HG03558 (cell line): ENCODE results near the gene DHX40.
"Not testable (repeated sequence)": the region's sequence is repeated elsewhere in the genome, so short reads cannot be mapped to it uniquely, and the experiment has no call there.

Experiments used
- ATAC-seq: cut with Tn5 transposase; IDR thresholded peaks from one replicate; pipeline ENCODE4 v1.9.1; 2021; ENCODE audit warnings: moderate number of reproducible peaks; ENCODE audit not compliant: unreplicated experiment; ENCODE audit errors: extremely low read depth

The DHX40 gene

GRCh38 chr17:59627274-59627673 lies 61.9 kb downstream of the DHX40 start:
- no peak for ATAC-seq

GRCh38 chr17:59627770-59628171 lies 62.4 kb downstream of the DHX40 start:
- ATAC-seq: no peak

GRCh38 chr17:59629174-59629573 lies 63.8 kb downstream of the DHX40 start:
- no peak for ATAC-seq

- no peak for ATAC-seq
These were observed 65.9 kb downstream of the DHX40 start for GRCh38 chr17:59631276-59631675.

GRCh38 chr17:59632398-59632797 lies 67.0 kb downstream of the DHX40 start:
- ATAC-seq: no peak

GRCh38 chr17:59633658-59634359 lies 68.4 kb downstream of the DHX40 start:
- no peak for ATAC-seq

- no peak for ATAC-seq
These were observed 69.5 kb downstream of the DHX40 start for GRCh38 chr17:59634632-59635541.

GRCh38 chr17:59637611-59638310 lies 72.4 kb downstream of the DHX40 start:
- ATAC-seq: no peak

- no peak for ATAC-seq
These were observed 73.1 kb downstream of the DHX40 start for GRCh38 chr17:59638553-59638952.

- ATAC-seq: peak; percentile 55
These were observed 76.5 kb downstream of the DHX40 start for GRCh38 chr17:59641799-59642484.

GRCh38 chr17:59642565-59642964 lies 77.2 kb downstream of the DHX40 start:
- no peak for ATAC-seq

- no peak for ATAC-seq
These were observed 78.0 kb downstream of the DHX40 start for GRCh38 chr17:59643159-59644140.

- no peak for ATAC-seq
These were observed 81.9 kb downstream of the DHX40 start for GRCh38 chr17:59647288-59647687.

GRCh38 chr17:59649886-59650285 lies 84.5 kb downstream of the DHX40 start:
- ATAC-seq: no peak

GRCh38 chr17:59650642-59651041 lies 85.2 kb downstream of the DHX40 start:
- ATAC-seq: no peak

- no peak for ATAC-seq
These were observed 85.9 kb downstream of the DHX40 start for GRCh38 chr17:59651346-59651745.

- ATAC-seq: no peak
These were observed 86.7 kb downstream of the DHX40 start for GRCh38 chr17:59652119-59652518.

GRCh38 chr17:59656624-59657023 lies 91.2 kb downstream of the DHX40 start:
- not testable (repeated sequence) for ATAC-seq
